Stimulated activated CD4-positive, alpha-beta T cell treated with anti-CD3 and anti-CD28 coated beads, Interleukin-1b, Interleukin-23, amount 100 ng/mL, for 4 hours (primary cell): ENCODE measurements around the gene NACAD.

Source experiments
- DNase-seq, 2 donors: peaks; one replicate each; pipeline ENCODE4 v3.0.0-alpha.2; 2020; ENCODE audit warnings: low read depth in 2 of 2

The NACAD gene

GRCh38 chr7:45088821-45089340 is at the start of gene NACAD:
NACAD (minus strand) TSS chr7:45088969; CDS start chr7:45088894, 75 bp downstream.
- DNase-seq, result peak; percentile 9 to 18

GRCh38 chr7:45136106-45137060 is 47.6 kb upstream of the NACAD start:
- peak; percentile 33 to 58 for DNase-seq

- no peak for DNase-seq
Observed at GRCh38 chr7:45133877-45134276, 45.1 kb upstream of the NACAD start.

DNA sequence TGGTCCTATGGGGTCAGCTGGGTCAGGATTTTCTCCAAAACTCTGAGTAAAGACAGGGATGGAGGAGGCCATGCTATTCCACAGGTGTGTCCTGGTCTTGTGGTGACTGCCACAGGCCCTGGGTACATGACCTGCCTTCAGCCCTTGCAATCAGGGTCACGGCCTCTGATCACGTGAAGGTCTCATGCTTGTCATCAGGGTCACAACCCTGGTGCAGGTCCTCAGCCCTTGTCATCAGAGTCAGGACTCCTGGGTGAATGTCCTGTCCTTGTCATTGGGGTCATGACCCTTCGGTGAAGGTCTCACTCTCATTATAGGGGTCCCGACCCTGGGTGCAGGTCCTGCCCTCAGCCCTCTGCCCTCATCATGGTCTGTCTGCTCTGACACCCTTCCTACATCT is 44.6 kb upstream of the NACAD start:
- no peak for DNase-seq

- no peak for DNase-seq
Observed at GRCh38 chr7:45132708-45133320, 44.0 kb upstream of the NACAD start.

DNA sequence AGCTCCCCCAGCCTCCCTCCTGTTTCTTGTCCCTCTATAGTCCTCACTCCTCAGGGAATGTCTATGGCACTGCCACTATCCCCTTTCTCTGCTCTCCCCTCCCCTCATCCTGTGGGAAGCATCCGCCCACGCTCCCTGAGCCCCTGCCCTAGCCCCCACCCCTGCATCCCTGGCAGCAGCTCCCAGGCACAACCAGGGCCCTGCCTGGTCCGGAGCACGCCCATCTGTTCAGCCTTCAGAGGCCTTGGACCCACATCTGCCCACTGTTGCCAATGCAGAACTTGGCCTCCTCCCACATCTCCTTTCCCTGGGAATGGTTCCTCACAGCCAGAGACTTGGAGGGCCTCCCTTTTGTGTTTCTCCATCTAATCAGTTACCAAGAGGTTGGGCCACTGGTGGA is 43.1 kb upstream of the NACAD start:
- DNase-seq, result no peak

GRCh38 chr7:45130910-45131309 is 42.1 kb upstream of the NACAD start:
- no peak for DNase-seq

DNA sequence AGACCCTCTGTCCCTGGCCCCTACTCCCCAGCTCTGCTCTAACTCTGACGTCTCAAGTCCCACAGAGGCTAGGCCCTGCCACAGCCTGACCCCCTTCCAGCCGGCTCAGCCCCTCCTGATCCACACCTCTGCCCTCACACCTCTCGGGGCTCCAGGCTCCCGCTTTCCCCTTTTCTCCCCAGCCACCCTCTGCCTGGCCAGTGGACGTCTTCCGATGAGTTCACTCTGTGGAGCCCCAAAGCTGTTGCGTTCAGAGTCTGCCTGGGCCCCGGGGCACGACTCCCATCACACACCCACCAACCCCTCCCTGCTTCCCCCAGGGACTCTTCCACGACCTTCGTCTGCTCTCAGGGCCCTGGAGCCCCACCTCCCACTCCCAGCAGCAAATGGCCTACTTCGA is 41.1 kb upstream of the NACAD start:
- no peak for DNase-seq

DNA sequence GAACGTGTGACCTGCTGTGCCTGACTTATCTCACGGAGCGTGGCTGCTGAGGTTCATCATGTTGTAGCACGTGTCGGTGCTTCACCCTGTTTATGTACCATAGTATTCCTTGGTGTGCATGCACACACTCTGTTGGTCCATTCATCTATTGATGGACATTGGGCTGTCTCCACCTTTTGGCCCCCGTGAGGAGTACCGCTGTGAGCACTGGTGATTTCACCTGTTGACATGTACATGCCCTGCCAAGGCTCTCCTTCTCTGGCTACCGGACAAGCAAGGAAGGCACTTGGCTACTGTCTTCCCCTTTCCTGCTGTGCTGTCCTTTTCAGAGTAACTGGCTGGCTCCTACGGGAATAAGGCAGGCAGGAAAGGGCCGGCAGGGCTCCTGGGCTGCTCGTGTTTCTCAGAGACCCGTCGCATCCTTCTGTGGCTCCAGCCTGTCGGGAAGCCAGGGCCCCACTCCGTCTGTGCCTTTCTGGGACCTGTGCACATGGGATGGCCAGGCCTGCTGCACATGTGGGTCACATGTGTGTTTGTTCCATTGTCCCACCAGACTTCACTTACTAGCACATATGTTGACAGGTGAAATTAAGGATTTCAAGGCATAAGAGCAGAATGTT is 40.5 kb upstream of the NACAD start:
- no peak for DNase-seq

DNA sequence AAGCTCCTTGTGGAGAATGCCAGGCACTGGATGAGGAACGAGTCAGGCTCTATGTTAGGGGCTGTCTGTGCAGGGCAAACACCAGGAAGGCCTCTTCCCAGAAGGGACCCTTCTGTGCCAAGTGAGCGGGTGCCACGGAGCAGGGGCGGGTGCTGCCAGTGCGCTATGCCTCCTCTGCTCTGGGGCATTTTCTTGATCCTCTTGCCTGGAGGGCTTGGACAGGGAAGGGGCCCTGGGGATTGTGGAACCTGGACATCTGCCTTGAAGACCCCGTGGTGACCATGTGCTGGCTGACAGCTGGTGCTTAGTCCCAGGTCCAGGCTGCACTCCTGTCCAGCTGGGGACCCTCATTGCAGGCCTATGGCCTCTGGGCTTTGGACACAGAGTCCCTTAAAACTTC is 38.2 kb upstream of the NACAD start:
- DNase-seq, result no peak

DNA sequence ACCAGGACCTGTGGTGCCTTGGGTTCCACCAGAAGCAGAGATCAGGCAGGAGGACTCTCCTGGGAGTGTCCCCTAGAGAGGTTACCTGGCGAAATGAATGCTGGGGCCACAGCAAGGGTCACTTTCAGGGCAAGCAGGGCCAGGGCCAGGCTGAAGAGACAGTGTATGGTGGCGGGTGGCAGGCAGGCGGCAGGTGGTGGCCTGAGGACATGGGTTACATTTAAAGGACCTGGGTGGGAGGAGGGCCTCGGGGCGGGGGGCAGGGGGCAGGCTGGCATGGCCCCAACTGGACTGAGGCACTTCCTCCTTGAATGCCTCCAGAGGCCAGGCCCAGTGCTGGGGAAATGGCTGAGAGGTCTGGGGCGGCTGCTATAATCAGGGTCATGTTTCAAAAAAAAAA is 37.4 kb upstream of the NACAD start:
- no peak for DNase-seq

GRCh38 chr7:45125193-45125904 is 36.6 kb upstream of the NACAD start:
- no peak for DNase-seq

DNA sequence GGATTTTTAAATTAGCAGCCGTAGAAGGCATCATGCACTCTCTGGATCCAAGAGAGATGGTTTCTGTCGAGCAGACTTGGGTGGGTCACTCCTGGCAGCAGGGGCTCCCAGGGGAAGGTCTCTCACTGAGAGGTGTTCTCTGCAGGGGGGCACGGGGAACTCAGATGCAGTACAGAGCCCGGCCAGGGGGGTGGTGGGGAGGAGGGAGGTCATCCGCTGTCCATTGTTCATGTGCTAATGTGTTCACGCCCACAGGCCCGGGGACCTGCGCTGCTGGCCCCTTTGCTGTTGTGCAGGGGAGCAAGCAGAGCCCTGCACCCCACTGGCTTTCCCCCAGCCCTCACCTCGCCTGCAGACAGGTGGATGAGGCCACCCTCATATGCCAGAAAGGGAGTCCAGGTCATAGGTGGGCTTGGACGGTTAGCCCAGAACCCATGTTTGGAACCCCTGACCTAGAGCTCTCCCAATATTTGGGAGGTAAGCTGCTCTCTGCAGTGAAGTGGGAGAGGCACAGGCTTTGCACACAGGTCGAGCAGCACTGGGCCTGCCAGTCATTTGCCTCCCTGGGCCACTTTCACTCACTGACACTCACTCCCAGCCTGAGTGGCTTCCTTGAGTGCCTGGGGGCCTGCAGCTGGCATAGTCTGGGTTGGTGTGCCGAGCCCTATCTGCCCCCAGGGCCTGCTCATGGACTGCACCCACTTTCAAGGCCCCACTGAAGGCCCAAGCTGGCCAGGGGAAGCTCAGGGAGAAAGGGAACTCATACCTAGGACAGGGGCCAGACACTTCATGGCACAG is 35.3 kb upstream of the NACAD start:
- no peak for DNase-seq

GRCh38 chr7:45122975-45123860 is 34.4 kb upstream of the NACAD start:
- no peak for DNase-seq

DNA sequence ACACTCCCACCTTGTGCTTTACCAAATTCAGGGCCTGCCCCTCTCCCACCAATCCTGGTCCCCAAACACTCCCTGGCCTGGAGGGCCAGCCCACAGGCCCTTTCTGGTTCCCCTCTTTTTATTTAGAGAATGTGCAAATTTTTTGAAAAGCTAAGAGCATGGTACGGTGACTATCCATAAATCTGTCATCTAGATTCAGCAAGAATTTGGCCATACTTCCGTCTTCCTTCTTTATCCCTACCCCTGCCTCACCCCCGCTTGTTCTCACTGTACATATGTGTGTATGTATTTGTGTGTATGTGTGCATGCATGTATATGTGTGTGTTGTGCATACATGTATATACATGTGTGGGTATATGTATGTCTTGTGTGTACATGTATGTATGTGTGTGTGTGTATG is 30.8 kb upstream of the NACAD start:
- DNase-seq, result no peak

GRCh38 chr7:45118889-45119331 is 30.1 kb upstream of the NACAD start:
- DNase-seq, result no peak

GRCh38 chr7:45118292-45118691 is 29.5 kb upstream of the NACAD start:
- DNase-seq, result no peak

DNA sequence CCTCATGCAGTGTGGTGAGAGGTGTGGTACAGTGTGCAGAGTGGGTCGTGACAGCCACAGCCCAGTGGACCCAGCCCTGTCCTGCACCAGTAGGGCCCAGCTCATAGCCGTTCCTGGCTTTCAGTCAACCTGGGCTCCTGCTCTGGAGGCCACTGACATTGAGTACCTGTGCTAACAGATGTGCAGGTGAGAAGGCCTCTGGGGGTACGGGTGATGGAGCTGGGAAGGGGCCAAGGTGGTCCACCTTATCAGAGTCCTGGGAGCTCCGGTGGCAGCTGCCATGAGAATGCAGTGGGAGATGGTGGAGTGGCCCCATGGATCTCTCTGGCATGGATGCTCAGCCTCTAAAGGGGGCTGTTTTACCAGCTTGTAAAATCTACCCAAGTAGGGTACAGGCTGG is 28.8 kb upstream of the NACAD start:
- no peak for DNase-seq

- DNase-seq, result no peak
Observed at GRCh38 chr7:45116048-45116447, 27.3 kb upstream of the NACAD start.

GRCh38 chr7:45114926-45115325 is 26.2 kb upstream of the NACAD start:
- no peak for DNase-seq
